Parathyroid adenoma (tissue), 2 donors: ENCODE results near the gene ACTRT2.

ENCODE experiments used
- H2AFZ ChIP-seq: fragments of 300-600 bp; sonication (generic); one replicate; pipeline ENCODE4 v1.7.0; 2017; ENCODE audit warnings: antibody characterized with exemption, mild to moderate bottlenecking
- H3K27ac ChIP-seq: fragments of 300-600 bp; sonication (generic); one replicate; pipeline ENCODE4 v1.7.0; 2017
- H3K27me3 ChIP-seq: fragments of 300-600 bp; sonication (generic); one replicate; pipeline ENCODE4 v1.7.0; 2017; ENCODE audit warnings: low read length; ENCODE audit not compliant: control insufficient read depth, insufficient read depth
- H3K36me3 ChIP-seq: fragments of 300-600 bp; sonication (generic); one replicate; pipeline ENCODE4 v1.7.0; 2017; ENCODE audit warnings: low read length; ENCODE audit not compliant: control insufficient read depth, insufficient read depth
- H3K4me1 ChIP-seq: fragments of 300-600 bp; sonication (generic); one replicate; pipeline ENCODE4 v1.7.0; 2017; ENCODE audit warnings: control low read depth
- H3K4me2 ChIP-seq: fragments of 300-600 bp; sonication (generic); one replicate; pipeline ENCODE4 v1.7.0; 2017; ENCODE audit warnings: low read length
- H3K4me3 ChIP-seq: fragments of 300-600 bp; sonication (generic); one replicate; pipeline ENCODE4 v1.7.0; 2017; ENCODE audit warnings: low read depth, low read length
- H3K79me2 ChIP-seq: fragments of 300-600 bp; sonication (generic); one replicate; pipeline ENCODE4 v1.7.0; 2017; ENCODE audit warnings: control low read depth
- H3K9ac ChIP-seq: fragments of 300-600 bp; sonication (generic); one replicate; pipeline ENCODE4 v1.7.0; 2017; ENCODE audit warnings: mild to moderate bottlenecking
- H3K9me3 ChIP-seq: fragments of 300-600 bp; sonication (generic); one replicate; pipeline ENCODE4 v1.7.0; 2017; ENCODE audit warnings: low read length; ENCODE audit not compliant: control insufficient read depth
- TF ChIP-seq, protein P1 (sequence below): fragments of 300-600 bp; sonication (generic); IDR thresholded peaks from one replicate; pipeline ENCODE4 v1.7.0; 2017; ENCODE audit warnings: antibody characterized with exemption, mild to moderate bottlenecking
- donor health status: primary hyperparathyroidism.

The ACTRT2 gene

DNA sequence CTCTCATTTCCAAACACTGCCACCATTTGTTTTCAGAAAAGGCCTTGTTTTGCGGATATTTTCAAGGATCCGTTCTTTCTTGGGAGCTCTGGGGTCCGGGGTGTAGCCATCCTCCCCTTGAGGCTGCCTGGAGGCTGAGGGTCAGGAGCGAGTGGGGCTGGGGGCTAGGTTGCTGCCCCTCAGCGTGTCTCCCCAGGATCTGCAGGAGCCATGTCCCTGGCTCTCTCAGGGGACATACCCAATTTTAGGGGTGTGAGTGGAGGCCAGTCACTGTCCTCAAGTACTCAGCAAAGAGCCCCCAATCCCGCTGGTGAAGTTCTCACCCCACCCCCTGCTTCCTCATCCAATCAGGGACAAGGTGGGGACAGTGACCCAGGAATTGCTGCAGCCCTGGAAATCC, 32.7 kb downstream of the ACTRT2 start:
- Histone ChIP-seq H3K9me3 (no peaks in the 10 kb centered on the region), H3K4me3 (no peak overlapping the region), H3K79me2 (no peaks in the 10 kb centered on the region), H2AFZ (no peak overlapping the region), H3K27me3 (no peaks in the 10 kb centered on the region), H3K4me2 (no peak overlapping the region), H3K4me1 (no peaks in the 10 kb centered on the region), H3K36me3 (no peaks in the 10 kb centered on the region), H3K9ac (no peak overlapping the region), H3K27ac (no peak overlapping the region)
- TF ChIP-seq, protein P1, sequence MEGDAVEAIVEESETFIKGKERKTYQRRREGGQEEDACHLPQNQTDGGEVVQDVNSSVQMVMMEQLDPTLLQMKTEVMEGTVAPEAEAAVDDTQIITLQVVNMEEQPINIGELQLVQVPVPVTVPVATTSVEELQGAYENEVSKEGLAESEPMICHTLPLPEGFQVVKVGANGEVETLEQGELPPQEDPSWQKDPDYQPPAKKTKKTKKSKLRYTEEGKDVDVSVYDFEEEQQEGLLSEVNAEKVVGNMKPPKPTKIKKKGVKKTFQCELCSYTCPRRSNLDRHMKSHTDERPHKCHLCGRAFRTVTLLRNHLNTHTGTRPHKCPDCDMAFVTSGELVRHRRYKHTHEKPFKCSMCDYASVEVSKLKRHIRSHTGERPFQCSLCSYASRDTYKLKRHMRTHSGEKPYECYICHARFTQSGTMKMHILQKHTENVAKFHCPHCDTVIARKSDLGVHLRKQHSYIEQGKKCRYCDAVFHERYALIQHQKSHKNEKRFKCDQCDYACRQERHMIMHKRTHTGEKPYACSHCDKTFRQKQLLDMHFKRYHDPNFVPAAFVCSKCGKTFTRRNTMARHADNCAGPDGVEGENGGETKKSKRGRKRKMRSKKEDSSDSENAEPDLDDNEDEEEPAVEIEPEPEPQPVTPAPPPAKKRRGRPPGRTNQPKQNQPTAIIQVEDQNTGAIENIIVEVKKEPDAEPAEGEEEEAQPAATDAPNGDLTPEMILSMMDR, result no peak

GRCh38 chr1:3054474-3054873, 33.2 kb downstream of the ACTRT2 start:
- no peaks in the 10 kb centered on the region for H3K36me3 ChIP-seq
- no peaks in the 10 kb centered on the region for H3K79me2 ChIP-seq
- no peak overlapping the region for H3K4me2 ChIP-seq
- no peaks in the 10 kb centered on the region for H3K9me3 ChIP-seq
- H2AFZ ChIP-seq, result no peak overlapping the region
- no peak overlapping the region for H3K4me3 ChIP-seq
- H3K27me3 ChIP-seq, result no peaks in the 10 kb centered on the region
- H3K4me1 ChIP-seq, result no peaks in the 10 kb centered on the region
- TF ChIP-seq, protein P1, result no peak
- no peak overlapping the region for H3K27ac ChIP-seq
- no peak overlapping the region for H3K9ac ChIP-seq

DNA sequence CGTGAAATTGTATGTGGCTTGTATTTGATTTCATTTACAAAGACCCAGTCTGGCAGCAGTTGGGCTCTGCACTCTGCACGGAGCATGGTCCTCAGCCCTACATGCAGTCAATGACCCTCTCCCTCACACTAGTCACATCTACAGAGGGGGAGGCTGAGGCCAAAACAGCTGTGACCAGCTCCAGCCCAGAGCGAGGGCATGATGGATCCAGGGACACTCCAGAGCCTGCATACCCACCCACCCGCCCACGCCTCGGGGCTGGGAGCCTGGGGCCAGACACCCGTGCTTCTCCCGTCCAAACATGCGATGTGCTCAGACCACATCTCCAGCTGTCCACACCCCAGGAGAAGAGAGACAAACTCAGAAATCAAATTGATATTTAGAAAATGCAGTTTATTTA, 33.8 kb downstream of the ACTRT2 start:
- Histone ChIP-seq H3K4me3 (no peak overlapping the region), H3K27me3 (no peaks in the 10 kb centered on the region), H3K4me1 (no peaks in the 10 kb centered on the region), H3K79me2 (no peaks in the 10 kb centered on the region), H2AFZ (no peak overlapping the region), H3K27ac (no peak overlapping the region), H3K36me3 (no peaks in the 10 kb centered on the region), H3K9ac (no peak overlapping the region), H3K4me2 (no peak overlapping the region), H3K9me3 (no peaks in the 10 kb centered on the region)
- TF ChIP-seq, protein P1, result no peak

- H3K4me1 ChIP-seq, result no peaks in the 10 kb centered on the region
- no peaks in the 10 kb centered on the region for H3K36me3 ChIP-seq
- H3K27ac ChIP-seq, result no peak overlapping the region
- no peak overlapping the region for H3K4me2 ChIP-seq
- TF ChIP-seq, protein P1, result no peak
- no peaks in the 10 kb centered on the region for H3K27me3 ChIP-seq
- no peak overlapping the region for H3K9ac ChIP-seq
- H2AFZ ChIP-seq, result no peak overlapping the region
- no peaks in the 10 kb centered on the region for H3K79me2 ChIP-seq
- no peak overlapping the region for H3K4me3 ChIP-seq
- H3K9me3 ChIP-seq, result no peaks in the 10 kb centered on the region
Measured at GRCh38 chr1:3056641-3057040, 35.4 kb downstream of the ACTRT2 start.

GRCh38 chr1:3058263-3059030, 37.2 kb downstream of the ACTRT2 start:
- Histone ChIP-seq H3K9ac (no peak overlapping the region), H3K27me3 (no peaks in the 10 kb centered on the region), H3K79me2 (no peaks in the 10 kb centered on the region), H2AFZ (no peak overlapping the region), H3K36me3 (no peaks in the 10 kb centered on the region), H3K4me3 (no peak overlapping the region), H3K9me3 (no peaks in the 10 kb centered on the region), H3K4me2 (no peak overlapping the region), H3K4me1 (no peaks in the 10 kb centered on the region), H3K27ac (no peak overlapping the region)
- TF ChIP-seq, protein P1, result no peak
